ENCODE measurements around the gene TNFSF18. TPM values are rescaled to one million over a fixed set of nuclear protein-coding genes. Genes with fewer than 3 reads are reported as not detected.

The TNFSF18 gene, protein sequence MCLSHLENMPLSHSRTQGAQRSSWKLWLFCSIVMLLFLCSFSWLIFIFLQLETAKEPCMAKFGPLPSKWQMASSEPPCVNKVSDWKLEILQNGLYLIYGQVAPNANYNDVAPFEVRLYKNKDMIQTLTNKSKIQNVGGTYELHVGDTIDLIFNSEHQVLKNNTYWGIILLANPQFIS
- total RNA-seq (2022; extraction: Qiagen RNA extraction; ENCODE audit: low read depth): not detected in 5 replicates

DNA sequence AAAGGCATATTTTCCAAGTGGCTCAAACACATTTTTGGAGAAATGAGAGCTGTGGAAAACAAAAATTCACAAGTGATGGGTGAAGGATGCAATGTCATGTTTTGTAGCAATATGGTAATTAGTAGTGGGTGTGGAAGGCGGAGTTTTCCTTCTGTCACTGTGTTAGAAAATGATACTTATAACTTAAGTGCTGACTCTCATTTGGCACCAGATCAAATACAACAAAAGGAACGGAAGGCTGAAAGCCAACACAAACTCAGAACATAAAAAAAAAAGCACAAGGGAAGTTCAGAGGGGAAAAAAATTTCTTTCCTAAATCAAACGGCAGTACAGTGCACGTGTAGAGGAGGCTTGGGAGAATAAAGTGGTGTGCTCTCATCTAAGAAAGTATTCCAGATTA is at the start of gene TNFSF18:
Gene TNFSF18, minus strand, starts transcription at position 77 of the 400 bp plus-strand sequence. Its CDS starts 45 bp downstream, at position 32.

Other genes with a start within 250 kb of the TNFSF18 start
- gene TNFSF4, start 156.4 kb upstream of the TNFSF18 start, total RNA-seq (2022; extraction: Qiagen RNA extraction; ENCODE audit: low read depth): 0.04 to 0.09 TPM (median 0.05 TPM) in 3 of 5 replicates, not detected in the others